ENCODE results near the gene TBC1D4. TPM values are rescaled to one million over a fixed set of nuclear protein-coding genes. Genes with fewer than 3 reads are reported as not detected.

Gene TBC1D4
- total and polyA plus RNA-seq, 9 of the 15 experiments (the other 6 are each of a cell fraction or from before 2014, with no cell fraction given) = 2.8 to 12.3 (median 7.0) TPM

DNA sequence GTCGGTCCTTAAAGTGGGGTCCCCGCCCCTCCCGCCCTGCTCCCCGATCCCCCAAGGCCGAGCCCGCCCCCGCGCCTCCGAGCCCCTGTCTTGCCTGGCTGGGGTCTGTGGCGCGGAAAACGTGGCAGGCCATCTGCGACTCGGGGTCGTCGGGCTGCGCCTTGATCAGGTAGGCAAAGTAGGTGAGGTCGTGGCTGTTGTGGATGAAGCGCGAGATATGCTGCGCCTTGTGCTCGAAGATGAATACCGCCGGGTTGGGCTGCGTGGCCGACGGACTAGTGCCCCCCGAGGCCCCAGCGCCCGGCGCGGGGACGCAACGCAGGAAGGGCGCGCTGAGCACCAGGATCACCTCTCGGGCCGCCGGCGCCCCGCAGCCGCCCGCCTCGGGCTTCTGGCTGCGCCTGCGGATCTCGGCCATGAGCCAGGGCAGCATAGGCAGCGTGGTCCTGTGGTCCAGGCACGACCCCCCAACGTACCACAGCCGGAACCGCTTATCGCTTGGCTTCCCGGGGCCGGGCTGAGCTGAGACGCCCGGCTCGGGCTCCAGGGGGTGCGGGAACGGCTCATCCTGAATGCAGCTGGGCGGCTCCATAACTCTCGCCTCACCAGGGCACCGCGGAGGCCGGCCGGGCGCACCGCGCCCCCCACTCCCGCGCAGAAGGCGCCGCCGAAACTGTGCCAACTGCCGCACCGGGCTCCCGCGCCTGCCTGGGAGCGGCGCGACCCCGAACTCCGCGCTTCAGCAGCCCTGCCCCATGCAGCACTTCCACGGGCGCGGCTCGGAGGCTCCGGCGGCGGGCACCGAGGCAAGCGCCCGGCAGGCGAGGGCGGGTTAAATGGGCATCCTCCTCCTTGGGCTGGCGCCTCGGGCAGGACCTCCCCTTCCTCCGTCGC lies 546 bp downstream of the TBC1D4 start (continued):
- TF ChIP-seq, protein P1, sequence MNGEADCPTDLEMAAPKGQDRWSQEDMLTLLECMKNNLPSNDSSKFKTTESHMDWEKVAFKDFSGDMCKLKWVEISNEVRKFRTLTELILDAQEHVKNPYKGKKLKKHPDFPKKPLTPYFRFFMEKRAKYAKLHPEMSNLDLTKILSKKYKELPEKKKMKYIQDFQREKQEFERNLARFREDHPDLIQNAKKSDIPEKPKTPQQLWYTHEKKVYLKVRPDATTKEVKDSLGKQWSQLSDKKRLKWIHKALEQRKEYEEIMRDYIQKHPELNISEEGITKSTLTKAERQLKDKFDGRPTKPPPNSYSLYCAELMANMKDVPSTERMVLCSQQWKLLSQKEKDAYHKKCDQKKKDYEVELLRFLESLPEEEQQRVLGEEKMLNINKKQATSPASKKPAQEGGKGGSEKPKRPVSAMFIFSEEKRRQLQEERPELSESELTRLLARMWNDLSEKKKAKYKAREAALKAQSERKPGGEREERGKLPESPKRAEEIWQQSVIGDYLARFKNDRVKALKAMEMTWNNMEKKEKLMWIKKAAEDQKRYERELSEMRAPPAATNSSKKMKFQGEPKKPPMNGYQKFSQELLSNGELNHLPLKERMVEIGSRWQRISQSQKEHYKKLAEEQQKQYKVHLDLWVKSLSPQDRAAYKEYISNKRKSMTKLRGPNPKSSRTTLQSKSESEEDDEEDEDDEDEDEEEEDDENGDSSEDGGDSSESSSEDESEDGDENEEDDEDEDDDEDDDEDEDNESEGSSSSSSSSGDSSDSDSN (IDR thresholded peaks at IDR 0.05; ENCODE audit: borderline replicate concordance in 1 of 2, low read depth in 2 of 2, low read length in 2 of 2) = peak in 1 of 2 experiments; percentile 21; a peak in 1 of 4 replicates
- TF ChIP-seq ZNF740 (CRISPR knock-in tag; IDR thresholded peaks at IDR 0.05) = no peak
- TF ChIP-seq ZNF740 (tag; IDR thresholded peaks at IDR 0.05) = no peak
- TF ChIP-seq IRF9 (tag; IDR thresholded peaks at IDR 0.05) = no peak
- no peak for TF ChIP-seq ZNF277 (CRISPR knock-in tag; IDR thresholded peaks at IDR 0.05; ENCODE audit: borderline replicate concordance)
- TF ChIP-seq ZC3H11A (IDR thresholded peaks at IDR 0.05; ENCODE audit: low read depth, low read length) = no peak
- TF ChIP-seq ZNF124 (CRISPR knock-in tag; IDR thresholded peaks at IDR 0.05) = no peak
- TF ChIP-seq GABPA (tag; conservative IDR thresholded peaks at IDR 0.05; ENCODE audit: low read depth) = 0 out of 2 replicates have a peak, but pooled peaks have one; percentile 2
- TF ChIP-seq CREB3 (tag; conservative IDR thresholded peaks at IDR 0.05; ENCODE audit: low read depth) = no peak

All from K562 (cell line).